ENCODE results near the gene SLC11A1. TPM values are rescaled to one million over a fixed set of nuclear protein-coding genes. Genes with fewer than 3 reads are reported as not detected.

The SLC11A1 gene
- total RNA-seq, 1 experiment from 2014 or later: under 0.01 TPM

GRCh38 chr2:218366621-218367414, 15.3 kb upstream of the SLC11A1 start:
- DNase-seq (ENCODE audit: low read depth): no peak

DNA sequence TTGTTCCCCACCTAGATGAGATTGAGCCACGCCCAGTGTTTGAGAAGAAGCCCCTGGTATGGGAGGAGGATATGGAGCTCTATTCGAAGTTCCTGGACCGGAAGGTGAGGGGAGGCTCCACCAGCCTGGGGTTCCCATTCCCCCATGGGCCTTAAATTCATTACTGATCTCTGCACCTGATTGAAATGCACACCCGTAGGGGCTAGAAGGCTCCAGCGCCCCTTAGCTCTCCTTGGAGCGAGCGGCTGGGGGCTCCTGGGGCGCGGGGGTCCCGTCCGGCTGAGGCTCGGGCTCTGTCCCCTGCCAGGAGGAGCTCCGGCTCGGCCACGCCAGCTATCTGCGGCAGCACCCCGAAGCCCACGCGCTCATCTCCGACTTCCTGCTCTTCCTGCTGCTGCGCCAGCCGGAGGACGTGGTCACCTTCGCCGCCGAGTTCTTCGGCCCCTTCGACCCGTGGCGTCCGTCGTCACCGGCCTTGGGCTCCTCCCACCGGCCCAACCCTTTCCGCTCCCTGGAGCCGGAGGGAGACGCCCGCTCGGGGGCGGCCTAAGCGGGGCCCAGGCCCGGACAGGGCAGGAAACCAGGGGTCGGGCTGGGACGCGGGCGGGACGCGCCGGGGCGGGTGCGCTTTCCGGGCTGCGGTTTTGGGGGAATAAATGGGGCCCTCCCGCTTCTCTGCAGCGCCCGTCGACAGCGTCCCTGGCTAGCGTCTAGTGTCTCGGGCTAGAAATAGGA, 14.5 kb upstream of the SLC11A1 start:
- DNase-seq (ENCODE audit: low read depth): peak; percentile 81

DNA sequence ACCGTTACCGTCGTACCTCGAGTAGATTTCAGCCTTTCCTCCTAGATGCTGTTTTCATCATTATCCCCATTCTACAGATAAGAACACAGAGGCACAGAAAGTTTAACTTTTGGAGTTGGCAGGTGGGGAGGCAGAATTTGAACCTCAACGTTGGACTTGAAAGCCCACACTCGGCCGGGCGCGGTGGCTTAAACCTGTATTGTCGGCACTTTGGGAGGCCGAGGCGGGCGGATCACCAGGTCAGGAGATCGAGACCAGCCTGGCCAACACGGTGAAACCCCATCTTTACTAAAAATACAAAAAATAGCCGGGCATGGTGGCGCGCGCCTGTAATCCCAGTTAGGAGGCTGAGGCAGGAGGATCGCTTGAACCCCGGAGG, 13.9 kb upstream of the SLC11A1 start:
- DNase-seq (ENCODE audit: low read depth): no peak

GRCh38 chr2:218368621-218369153, 13.4 kb upstream of the SLC11A1 start:
- DNase-seq (ENCODE audit: low read depth): no peak

- no peak for DNase-seq (ENCODE audit: low read depth)
These were observed 12.7 kb upstream of the SLC11A1 start for GRCh38 chr2:218369330-218369729.

DNA sequence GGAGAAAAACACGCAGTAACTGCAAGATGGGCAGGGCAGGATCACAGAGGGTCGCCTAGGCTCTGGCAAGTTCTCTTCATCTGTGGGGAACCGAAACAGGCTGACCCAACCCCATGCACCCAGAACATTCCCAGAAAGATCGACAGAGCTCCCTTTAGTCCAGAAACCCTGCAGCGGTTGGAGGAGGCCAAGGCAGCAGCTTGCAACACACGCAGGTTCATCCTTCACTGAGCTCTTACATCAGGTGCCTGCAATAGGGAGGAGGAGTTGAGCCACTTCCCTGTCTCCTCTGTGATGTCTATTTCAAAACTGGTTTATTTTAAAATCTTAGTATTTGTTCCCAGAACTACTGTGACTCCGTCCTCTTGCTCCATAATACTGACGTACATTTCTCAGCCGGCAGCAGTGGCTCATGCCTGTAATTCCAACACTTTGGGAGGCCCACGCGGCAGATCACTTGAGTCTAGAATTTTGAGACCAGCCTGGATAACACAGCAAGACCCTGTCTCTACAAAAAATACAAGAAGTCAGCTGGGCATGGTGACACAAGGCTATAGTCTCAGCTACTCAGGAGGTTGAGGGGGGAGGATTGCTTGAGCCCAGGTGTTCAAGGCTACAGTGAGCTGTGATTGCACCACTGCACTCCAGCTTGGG, 11.5 kb upstream of the SLC11A1 start:
- DNase-seq (ENCODE audit: low read depth): no peak

GRCh38 chr2:218371983-218372350, 10.1 kb upstream of the SLC11A1 start:
- DNase-seq (ENCODE audit: low read depth): no peak

DNA sequence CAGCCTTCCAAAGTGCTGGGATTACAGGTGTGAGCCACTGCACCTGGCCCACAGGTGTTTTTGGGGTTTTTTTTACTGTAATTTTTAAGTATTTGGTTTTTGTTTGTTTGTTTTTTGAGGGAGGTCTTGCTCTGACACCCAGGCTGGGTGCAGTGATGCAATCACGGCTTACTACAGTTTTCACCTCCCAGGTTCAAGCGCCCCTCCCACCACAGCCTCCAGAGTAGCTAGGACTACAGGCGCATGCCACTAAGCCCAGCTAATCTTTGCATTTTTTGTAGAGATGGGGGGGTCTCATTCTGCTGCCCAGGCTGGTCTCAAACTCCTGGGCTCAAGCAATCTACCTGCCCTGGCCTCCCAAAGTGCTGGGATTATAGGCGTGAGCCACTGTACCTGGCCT, 7.3 kb upstream of the SLC11A1 start:
- DNase-seq (ENCODE audit: low read depth): no peak

- no peak for DNase-seq (ENCODE audit: low read depth)
These were observed 6.9 kb upstream of the SLC11A1 start for GRCh38 chr2:218375212-218375611.

GRCh38 chr2:218378053-218378452, 4.0 kb upstream of the SLC11A1 start:
- DNase-seq (ENCODE audit: low read depth): no peak

- no peak for DNase-seq (ENCODE audit: low read depth)
These were observed 712 bp downstream of the SLC11A1 start for GRCh38 chr2:218382785-218383184.

GRCh38 chr2:218383892-218384519, 1.9 kb downstream of the SLC11A1 start:
- no peak for DNase-seq (ENCODE audit: low read depth)

DNA sequence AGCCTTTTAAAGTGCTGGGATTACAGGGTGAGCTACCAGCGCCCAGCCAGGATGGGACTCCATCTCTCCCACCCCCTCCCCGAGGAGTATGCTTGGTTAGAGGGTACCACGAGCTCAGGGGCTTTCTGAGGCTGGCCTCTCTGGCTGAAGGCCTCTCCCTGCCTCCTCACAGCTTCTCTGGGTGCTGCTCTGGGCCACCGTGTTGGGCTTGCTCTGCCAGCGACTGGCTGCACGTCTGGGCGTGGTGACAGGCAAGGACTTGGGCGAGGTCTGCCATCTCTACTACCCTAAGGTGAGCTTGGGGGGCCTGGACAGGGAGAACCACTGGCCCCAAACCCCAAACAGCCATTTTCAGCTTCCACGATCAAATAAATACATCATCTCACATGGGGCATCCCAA, 2.9 kb downstream of the SLC11A1 start:
- no peak for DNase-seq (ENCODE audit: low read depth)

DNA sequence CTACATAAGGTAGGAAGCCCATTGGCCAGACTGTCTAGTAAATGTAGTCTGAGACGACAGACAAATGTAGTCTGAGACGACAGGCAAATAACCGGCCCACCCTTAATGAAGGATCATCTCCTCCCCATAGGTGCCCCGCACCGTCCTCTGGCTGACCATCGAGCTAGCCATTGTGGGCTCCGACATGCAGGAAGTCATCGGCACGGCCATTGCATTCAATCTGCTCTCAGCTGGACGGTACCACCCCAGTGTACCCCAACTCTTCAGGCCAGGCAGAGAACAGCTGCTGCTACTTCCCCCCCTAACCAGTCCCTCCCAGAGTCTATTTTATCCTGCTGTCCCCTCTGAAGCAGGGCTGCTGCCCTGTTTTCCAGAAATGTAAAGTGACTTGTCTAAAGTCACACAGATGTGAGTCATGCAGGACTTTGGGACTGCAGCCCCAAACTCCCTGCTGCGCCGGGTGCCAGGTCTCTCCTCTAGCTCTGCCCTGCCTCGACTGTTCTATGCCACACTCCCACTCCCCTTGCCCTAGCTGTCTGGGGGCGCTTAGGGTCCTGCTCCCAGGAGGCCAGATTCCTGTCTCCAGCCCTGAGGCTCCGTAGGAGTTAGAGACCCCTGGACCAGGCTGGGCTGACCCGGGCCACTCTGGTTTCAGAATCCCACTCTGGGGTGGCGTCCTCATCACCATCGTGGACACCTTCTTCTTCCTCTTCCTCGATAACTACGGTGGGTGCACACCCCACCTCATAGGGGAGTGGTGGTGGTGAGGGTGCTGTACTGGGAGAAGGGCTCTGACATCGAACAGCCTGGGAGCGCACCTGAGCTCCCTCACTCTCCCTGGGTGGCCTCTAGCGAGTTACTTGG, 4.7 kb downstream of the SLC11A1 start:
- DNase-seq (ENCODE audit: low read depth): no peak

DNA sequence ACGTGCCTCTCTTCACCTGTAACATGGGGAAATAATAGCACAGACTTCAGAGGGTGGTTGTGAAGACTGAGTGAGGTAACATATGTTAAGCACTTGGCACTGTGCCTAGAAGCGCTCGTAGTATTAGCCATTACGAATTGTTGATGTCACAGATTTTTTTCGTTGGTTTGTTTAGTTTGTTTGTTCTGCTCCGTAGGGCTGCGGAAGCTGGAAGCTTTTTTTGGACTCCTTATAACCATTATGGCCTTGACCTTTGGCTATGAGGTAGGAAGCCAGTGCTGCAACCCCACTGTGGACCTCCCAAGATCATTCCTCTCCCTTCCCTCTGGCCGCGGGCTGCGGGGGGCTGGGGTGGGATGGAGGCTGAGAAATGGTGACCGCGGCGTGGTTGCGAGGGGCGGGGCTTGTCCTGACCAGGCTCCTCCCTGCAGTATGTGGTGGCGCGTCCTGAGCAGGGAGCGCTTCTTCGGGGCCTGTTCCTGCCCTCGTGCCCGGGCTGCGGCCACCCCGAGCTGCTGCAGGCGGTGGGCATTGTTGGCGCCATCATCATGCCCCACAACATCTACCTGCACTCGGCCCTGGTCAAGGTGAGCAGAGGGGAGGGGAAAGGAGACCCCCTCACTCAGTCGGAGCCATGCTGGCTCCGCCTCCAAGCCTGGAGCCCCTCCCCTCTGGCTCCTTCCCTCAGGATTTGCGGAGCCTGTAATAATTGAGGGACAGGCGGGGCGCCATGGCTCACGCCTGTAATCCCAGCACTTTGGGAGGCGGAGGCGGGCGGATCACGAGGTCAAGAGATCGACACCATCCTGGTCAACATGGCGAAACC, 5.5 kb downstream of the SLC11A1 start:
- peak; percentile 54 for DNase-seq (ENCODE audit: low read depth)

DNA sequence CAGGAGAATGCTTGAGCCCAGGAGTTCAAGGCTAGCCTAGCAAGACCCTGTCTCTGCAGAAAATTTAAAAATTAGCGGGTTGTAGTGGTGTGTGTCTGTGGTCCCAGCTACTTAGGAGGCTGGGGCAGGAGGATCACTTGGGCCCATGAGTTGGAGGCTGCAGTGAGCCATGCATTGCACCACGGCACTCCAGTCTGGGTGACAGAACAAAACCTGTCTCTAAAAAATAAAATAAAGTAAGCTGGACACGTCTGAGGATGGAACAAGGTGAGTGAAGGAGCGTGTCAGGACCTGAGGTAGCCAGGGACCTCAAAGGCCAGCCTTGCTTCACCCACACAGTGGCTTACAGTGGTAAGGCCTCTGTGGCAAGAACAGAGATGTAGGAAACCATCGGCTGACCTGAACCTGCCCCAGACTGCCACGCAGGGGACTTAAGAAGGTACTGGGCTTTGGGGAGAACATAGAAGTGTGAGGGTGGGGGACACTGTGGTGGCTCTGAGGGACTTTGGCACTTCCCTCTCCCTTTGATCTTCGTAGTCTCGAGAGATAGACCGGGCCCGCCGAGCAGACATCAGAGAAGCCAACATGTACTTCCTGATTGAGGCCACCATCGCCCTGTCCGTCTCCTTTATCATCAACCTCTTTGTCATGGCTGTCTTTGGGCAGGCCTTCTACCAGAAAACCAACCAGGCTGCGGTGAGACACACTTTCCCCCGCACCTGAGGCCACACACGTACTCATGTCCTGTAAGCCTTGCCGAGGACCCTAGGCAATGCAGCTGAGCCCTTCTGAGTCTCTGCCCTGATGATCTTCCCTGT, 7.5 kb downstream of the SLC11A1 start:
- DNase-seq (ENCODE audit: low read depth): no peak

DNA sequence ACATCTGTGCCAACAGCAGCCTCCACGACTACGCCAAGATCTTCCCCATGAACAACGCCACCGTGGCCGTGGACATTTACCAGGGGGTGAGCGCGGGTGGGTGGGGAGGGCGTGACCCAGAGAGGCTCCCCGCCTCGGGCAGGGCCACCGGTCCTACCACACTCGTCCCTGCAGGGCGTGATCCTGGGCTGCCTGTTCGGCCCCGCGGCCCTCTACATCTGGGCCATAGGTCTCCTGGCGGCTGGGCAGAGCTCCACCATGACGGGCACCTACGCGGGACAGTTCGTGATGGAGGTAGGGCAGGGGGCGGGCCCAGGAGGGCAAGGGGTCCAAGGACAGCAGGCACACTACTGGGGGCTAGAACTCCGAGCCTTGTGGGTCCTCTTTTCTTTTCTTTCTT, 9.1 kb downstream of the SLC11A1 start:
- no peak for DNase-seq (ENCODE audit: low read depth)

DNA sequence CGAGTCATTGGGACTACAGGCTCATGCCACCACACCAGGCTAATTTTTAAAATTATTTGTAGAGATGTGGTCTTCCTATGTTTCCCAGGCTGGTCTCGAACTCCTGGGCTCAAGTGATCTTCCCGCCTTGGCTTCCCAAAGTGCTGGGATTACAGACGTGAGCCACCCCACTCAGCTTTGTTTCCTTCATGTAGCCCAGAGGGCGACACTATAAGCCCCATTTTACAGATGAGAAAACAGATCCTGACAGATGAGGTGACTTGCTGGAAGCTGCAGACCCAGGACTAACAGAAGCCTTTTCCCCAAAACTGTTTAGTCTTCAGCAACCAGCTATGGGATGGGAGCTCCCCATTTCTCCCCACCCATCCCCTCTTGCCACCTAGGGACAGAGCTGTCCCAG, 10.4 kb downstream of the SLC11A1 start:
- no peak for DNase-seq (ENCODE audit: low read depth)

- no peak for DNase-seq (ENCODE audit: low read depth)
These were observed 10.9 kb downstream of the SLC11A1 start for GRCh38 chr2:218392891-218393462.
